GM20431 (cell line): ENCODE data around the gene GPC6.
"Not testable (repeated sequence)": the region's sequence is repeated elsewhere in the genome, so short reads cannot be mapped to it uniquely, and the experiment has no call there.

Experiments used
- in situ Hi-C: fragments of 300-500 bp; cut with MseI, MboI; formaldehyde crosslinking; loops from one replicate; pipeline ENCODE4 v1.15.0; 2020; ENCODE audit warnings: low sequenced_read_pairs; ENCODE audit not compliant: unreplicated experiment

The GPC6 gene

DNA sequence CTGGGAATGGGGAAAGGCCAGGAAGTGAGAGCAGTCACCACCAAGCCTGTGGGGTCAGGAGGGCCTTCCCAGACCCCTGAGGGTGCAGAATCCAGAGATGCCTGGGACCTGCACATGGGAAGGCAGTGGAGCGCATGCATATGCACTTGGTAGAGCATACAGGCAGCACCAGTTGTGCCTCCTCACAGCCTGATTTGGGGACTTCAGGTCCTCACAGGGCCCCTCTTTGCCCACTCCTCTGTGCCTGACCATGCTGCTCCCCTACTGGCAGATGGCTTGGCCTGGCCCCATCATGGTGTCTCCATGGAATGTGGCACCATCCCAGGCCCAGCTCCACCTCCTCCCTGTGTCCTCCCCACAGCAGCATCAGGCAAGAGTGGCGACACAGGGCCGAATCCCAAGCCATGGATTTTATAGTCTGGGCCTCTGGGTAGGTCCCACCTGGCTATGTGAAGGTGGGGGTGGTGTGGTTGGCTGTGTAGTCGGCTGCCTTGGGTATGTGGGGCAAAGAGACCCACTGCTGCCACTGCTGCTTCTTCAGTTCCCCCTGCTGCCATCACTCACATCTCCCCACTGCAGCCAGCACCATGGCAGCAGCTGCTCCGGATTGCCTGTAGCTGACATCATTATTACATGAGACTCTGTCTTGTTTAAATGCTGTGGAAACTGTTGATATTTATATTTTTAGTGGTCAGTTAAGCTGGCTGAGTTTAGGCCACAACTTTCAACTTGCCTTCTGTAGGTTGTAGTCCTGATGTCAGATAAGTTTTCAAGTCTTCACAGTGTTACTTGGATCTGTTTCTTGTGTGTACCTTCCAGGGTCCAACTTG lies 247.0 kb downstream of the GPC6 start:
- in situ Hi-C loops = no loop called here

DNA sequence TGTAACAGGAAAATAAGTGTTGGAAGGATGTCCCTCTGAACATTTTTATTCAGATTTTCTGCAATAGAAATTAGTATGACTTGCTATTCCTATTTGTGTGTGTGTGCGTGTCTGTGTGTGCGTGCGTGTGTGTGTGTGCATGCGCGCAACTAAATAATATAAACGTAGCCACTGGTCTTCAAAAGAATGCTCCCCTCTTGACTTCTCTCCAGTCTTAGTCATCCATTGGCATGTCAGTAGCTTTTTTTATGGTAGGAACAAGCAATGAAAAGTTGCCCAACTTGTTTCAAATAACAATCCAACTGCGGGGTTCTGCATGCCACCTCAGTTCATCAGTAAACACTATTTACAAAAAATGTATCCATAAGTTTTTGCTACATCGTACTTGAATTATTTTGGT lies 249.6 kb downstream of the GPC6 start:
- in situ Hi-C loops = no loop called here

DNA sequence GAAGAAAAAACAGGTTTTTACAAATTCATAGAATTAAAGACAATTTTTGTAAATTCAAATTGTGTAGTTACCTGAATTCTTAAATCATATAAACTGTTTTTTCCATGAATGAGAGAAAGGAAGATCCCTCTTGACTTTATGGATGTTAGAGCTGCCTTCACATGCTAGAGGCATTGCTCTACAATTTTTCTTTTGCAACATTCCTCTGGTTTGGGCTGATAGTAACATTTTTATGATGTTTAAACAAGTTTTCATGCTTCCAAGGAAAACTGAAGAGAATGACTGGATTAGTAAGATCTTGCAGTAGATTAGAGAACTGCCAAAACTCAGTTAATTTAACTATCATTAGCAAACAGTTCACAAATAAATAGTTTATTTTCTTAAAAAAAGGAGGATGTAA lies 250.6 kb downstream of the GPC6 start:
- in situ Hi-C loops = no loop called here

DNA sequence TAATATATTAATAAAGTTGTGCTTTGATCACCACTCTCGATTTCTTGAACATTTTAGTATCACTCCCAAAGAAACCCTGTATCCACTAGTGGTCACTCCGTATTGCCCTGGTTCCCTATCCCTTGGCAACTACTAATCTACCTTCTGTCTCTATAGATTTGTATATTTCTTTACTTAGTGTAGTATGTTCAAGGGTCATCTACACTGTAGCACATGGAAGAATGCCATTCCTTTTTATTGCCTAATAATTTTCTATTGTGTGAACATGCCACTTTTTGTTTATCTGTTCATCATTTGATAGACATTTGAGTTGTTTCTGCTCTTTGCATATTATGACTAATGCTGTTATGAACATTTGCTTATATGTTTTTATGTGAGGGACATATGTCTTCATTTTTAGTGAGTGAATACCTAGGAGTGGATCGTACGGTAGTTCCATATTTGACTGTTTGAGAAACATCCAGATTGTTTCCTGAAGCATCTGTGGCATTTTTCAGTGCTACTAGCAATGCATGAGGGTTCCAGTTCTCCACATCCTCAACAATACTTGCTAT lies 254.0 kb downstream of the GPC6 start:
- in situ Hi-C loops = no loop called here

DNA sequence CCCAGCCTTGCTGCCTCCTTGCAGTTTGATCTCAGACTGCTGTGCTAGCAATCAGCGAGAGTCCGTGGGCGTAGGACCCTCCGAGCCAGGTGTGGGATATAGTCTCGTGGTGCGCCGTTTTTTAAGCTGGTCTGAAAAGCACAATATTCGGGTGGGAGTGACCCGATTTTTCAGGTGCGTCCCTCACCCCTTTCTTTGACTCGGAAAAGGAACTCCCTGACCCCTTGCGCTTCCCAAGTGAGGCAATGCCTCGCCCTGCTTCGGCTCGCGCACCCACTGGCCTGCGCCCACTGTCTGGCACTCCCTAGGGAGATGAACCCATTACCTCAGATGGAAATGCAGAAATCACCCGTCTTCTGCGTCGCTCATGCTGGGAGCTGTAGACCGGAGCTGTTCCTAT lies 269.5 kb downstream of the GPC6 start:
- in situ Hi-C loops = not testable (repeated sequence)

DNA sequence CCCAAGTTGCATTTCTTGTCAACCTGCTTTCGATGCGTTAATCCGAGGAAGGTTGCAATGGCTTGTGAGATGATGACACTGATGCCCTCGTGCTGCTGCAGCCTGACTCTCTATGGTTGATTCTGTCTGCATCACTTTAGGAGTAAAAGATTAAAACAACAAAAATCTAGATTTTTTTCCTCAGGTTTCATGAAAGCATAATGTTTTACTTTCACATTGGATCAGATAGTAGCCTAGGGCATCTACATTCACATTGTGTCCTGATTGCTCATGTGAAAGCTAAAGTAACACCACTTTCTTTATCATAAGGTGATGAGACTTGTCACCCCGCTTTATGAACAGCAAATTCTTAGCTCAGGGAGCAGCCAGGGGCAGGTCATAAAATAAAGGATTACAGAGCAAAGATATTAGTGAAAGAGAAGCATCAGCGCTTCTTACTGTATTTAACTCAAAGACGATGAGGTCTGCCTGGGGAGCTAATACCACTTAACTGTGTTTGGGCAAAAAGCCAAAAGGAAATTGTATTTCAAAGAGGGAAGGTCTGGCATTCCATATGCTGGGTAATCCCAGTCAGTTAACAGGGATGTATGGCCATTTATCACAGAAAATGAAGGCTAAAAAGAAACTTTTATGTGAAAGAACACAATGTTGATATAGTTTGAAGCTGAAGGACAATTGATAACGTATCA lies 270.5 kb downstream of the GPC6 start:
- in situ Hi-C loops = no loop called here

DNA sequence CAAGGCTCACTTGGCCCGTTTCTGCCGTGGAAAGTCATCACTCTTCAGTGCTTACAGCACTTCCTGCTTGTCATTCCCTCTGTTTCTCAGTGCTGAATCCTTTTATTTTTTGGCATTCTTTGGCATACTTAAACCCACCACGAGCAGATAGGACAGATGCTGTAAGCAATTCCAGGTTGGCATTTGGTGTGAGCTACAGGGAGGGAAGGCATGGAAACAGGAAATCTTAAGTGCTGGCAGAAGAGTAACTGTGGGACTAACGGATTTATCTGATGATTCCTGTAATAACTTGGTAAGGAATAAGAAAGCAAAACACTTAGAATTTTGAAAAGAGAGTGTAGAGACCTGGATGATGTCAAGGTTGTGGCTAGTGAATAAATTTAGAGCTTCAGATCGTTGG lies 273.4 kb downstream of the GPC6 start:
- in situ Hi-C loops = no loop called here

DNA sequence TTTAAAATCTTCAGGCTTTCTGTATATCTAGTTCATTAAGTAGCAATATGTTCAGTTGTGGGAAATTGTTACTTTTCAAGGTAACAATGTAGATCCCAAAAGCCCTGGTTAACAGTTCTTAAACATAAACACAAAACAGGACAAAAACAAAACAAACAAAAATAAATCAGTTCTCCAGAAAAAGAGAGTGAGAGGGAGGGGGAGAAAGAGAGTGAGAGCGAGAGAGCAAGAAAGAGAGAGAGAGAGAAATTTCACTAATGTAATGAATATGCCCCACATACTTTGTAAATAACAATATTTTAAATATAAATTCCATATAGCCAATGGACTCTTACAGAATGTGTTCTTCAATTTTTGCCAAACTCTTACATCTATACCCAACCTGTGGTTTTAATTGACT lies 275.5 kb downstream of the GPC6 start:
- in situ Hi-C loops = no loop called here

DNA sequence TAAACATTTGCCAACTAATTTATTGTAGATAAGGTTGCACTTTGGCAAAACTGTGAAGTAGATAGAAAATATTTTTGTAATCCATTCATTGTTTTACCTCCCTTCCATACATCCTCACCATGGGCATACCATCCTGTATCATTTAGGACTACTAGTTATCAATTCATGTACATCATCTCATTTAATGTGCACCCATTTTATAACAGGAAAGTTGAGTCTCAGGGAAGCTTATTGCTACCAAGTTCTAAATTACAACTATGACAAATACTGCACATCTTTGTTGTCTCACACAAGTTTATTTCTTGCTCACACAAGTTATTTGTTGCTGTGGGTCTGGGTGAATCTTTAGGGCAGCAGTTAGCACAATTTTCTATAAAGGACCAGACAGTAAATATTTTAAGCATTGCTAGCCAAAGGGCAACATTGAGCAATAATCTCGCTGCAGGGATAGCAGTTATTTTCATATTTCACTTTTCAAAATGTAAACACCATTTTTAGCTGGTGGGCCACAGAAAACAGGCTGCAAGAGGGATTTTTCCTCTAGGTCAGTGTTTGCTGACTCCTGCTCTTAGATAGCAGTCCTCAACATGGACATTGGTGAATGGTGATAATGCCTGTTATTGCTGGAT lies 276.5 kb downstream of the GPC6 start:
- in situ Hi-C loops = no loop called here

DNA sequence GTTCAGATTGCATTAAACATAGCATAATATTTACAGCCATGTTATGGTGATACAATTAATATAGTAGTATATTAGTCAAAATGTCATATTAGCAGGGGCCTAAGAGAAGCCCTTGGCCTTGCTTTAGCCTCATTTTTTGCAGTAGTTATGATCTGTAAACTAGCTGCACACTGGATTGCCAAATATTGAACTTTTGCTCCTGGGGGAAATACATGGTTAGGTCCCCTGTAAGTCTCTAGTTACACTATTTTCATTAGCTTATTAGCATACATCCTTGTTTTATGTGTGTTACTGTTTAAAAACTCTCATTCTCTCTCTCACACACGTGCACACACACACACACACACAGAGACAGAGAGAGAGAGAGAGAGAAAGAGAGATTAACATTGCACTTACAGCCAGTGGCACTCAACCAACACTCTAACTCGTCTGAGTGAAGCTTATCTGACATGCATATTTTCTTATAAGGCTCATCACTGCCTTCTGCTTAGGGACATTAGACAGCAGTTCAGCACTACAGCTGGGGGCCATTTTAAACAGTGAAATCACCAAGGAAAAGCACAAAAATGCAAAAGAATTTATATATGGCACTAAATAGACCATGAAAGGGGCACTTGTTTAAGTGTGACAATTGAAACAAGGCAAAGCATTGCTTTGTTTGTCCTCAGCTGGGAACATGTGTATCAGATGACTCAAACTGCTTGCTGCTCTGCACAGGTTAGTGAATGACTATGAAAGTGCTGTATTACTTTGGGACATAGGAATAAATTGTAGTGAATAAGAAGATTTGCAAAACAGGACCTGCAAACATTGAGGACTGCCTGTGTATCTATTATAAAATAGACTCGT lies 278.7 kb downstream of the GPC6 start:
- in situ Hi-C loops = no loop called here

DNA sequence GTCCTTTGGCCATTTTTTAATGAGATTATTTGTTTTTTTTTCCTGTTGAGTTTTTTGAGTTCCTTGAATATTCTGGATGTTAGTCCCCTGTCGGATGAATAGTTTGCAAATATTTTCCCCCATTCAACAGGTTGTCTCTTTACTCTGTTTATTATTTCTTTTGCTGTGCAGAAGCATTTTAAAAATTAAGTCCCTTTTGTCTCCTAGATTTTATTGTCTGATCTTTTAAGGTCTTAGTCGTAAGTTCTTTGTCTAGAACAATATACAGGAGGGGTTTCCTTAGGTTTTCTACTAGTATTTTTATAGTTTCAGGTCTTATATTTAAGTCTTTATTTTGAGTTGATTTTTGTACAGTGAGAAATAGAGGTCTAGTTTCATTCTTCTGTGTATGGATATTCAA lies 284.4 kb downstream of the GPC6 start:
- in situ Hi-C loops = no loop called here

DNA sequence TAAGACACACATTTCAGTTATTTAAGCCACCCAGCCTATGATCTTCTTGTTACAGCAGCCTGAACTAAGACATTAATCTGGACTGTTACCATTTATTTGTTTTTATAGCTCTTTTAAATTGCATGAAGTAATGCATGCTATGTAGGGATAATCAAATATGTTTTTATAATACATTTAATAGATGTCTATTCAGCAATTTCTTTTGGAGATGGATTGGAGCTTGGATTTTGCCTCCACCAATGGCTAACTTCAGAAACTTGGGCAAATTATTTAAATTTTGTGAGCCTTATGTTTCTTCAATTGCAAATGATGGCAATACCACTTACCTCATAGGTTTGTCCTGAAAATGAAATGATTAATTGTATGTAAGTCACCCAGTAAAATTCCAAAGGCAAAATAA lies 288.7 kb downstream of the GPC6 start:
- in situ Hi-C loops = no loop called here

DNA sequence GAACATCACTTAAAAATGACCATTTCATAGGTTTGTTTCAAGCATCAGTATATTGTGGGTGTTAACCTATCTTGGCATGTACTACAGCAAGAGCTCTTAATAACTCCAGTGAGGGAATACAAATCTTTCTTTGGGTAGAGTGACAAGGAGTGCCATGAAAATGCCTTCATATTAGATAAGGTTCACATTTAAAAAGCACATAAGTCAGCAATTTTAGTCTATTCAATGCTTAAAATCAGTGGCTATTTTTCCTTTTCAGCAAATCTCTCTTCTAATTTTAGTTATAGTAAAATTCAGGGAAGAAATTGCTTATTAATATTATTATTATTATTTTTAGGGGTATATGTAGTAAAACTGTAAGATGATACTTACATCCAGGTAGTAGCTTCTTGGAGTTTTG lies 291.1 kb downstream of the GPC6 start:
- in situ Hi-C loops = no loop called here

DNA sequence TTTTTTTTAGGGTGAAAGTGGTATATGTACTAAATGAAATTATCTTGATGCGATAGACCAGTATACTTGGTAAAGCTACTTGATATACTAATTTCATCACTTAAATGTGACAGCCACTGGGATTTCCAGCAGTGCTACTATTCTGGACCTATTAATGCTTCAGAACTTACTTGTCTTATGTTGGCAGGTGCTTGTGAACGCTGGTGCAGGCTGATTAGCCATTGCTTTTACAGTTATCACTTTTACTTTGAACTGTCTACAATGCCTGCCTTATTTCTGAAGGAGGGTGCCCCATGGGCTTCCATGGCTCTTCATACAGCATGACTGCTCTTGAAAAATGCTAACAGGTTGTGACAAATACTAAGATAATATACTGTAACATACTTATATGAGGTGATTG lies 294.7 kb downstream of the GPC6 start:
- in situ Hi-C loops = no loop called here

DNA sequence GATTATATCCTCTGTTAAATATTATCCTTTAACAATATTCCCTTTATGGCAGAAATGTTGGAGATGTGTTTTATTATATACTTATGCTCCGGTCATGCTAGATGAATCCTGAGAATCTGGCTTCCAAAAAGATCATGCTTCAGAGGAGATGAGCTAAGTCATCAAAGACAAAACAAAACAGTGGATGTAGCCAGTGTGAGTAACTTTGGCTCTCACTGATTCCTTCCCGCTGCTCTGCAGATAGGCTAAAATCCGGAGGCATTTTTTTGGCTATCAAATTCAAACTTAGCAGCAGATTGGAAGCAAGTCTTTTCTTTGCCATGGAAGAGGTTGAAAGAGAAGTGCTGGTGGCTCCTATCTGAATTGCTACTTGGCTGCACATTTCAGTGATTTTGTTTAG lies 295.9 kb downstream of the GPC6 start:
- in situ Hi-C loops = no loop called here

DNA sequence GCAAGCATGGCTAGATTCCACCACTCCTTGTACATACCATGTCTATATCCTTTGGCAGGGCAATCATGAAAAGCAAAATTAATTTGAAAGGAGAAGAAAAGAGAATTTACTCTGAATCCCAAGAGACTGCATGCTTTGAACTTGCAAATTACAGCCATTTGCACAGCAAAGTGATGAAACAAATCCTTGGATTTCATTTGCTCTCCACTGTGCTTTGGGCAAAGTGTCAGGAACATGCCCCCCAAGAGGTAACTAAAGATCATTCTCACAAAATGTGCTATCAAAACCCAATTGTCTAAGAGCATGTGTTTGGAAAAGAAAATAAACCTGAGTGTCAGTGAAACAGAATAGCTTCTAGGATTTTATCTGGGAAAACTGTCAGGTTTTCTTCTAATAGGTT lies 298.5 kb downstream of the GPC6 start:
- in situ Hi-C loops = no loop called here

DNA sequence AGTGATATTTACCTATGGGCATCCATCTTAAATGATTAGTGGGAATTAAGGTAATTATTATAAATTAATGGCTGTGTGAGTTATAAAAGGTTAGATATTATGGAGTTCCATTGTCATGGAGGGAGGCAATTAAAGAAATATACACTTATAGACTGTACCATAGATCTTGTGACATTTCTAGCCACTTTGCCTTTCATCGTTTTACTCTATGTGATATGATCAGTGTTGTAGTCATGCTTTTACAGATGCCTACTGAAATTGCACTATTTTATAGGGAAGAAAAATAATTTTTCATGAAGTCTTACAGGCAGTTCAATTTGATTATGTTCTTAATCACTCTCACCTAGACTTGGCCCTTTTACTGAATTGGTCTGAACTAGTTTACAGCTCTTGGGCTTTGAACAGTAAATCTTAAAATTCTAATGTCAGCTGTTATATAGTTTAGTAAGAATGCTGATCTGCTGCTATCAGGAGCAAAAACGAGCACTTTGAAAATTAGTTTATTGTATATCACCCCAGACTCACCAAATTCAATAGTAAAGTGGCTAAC lies 301.2 kb downstream of the GPC6 start:
- in situ Hi-C loops = no loop called here

DNA sequence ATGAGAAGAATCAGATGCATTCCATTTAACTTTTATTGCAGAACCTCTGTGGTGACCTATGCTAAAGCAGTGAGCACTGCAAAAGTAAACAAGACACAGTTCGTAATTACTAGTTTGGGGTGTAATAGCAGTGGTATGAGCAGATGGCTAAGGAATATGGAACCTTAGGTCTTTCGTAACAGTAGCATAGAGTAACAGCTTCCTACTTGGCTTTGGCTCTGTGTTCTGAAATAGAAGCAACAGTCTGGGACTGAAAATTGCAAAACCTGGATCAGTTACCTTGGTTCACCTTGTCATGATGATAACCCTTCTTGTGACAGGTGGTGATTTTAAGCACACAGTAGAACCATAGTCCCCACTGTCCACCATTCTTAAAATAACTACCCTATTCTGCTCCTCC lies 303.4 kb downstream of the GPC6 start:
- in situ Hi-C loops = no loop called here

DNA sequence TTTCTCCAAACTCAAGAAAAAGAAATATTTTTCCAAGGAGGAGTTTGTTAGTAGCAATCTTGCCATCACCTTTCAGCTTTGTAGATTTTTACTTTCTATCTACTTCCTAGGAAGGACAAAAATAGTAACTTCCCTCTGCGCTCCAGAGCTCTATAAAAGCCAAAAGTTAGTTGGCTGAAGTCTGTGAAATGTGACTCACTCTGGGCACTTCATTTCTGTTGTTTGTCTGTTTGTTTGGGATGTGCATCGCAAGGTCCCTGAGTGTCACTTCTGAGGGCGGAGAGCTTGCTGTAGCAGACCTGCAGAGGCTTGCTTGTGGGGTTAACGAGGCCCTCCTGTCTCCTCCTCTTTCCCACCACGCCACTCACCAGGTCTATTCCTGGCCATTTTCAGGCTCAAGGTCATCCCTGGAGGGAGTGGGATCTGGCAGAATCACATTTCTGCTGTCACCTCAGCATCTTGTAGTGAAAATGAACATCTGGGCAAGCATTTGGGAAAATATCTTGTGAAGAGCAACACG lies 307.6 kb downstream of the GPC6 start:
- in situ Hi-C loops = no loop called here

DNA sequence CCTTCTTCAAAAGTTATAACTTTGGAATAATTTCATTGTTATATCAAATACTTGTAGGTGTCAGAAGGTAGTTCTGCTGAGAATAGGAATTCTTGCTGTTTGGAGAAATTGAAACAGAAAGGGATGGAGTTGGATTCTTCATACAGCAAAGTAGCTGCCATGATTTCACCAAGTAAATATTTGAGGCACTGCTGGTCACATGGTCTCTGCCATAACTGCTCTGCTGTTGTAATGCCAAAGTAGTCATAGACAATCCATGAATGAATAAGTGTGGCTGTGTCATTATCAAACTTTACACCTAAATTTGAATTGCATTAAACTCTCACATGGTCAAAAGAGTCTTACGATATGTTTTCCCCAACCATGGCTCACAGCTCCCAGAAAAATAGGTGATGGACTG lies 308.6 kb downstream of the GPC6 start:
- in situ Hi-C loops = no loop called here
